ENCODE measurements around the gene RPL3.

The RPL3 gene

GRCh38 chr22:39264349-39265038 is 54.9 kb downstream of the RPL3 start:
- H3K27ac ChIP-seq (ENCODE audit: low read depth, low read length) = no peak overlapping the region

GRCh38 chr22:39263626-39264348 is 55.6 kb downstream of the RPL3 start:
- Histone ChIP-seq H3K27ac (ENCODE audit: low read depth, low read length) (no peak overlapping the region), H3K4me3 (ENCODE audit: low read length) (no peak overlapping the region), H3K4me1 (ENCODE audit: control insufficient read depth, insufficient read depth, low read length) (no peaks in the 10 kb centered on the region)

More at GRCh38 chr22:39264349-39265038, 54.9 kb downstream of the RPL3 start:
- Histone ChIP-seq H3K36me3 (ENCODE audit: control insufficient read depth, insufficient read depth, low read length) (no peaks in the 10 kb centered on the region), H3K9ac (ENCODE audit: low read length) (no peak overlapping the region), H3K4me1 (ENCODE audit: control insufficient read depth, insufficient read depth, low read length) (no peaks in the 10 kb centered on the region), H3K4me3 (ENCODE audit: low read length) (no peak overlapping the region), H3K27me3 (ENCODE audit: control insufficient read depth, insufficient read depth, low read length) (no peaks in the 10 kb centered on the region)

More at GRCh38 chr22:39263626-39264348, 55.6 kb downstream of the RPL3 start:
- Histone ChIP-seq H3K36me3 (ENCODE audit: control insufficient read depth, insufficient read depth, low read length) (no peaks in the 10 kb centered on the region), H3K9ac (ENCODE audit: low read length) (no peak overlapping the region), H3K27me3 (ENCODE audit: control insufficient read depth, insufficient read depth, low read length) (no peaks in the 10 kb centered on the region)
